Common myeloid progenitor, CD34-positive (primary cell): ENCODE data around the gene CHCHD6.

Experiments used
- CTCF ChIA-PET: fragments of 350-600 bp; sonication (Branson Sonifier 250); formaldehyde crosslinking; loops from one replicate; lab custom pipeline; 2021; ENCODE audit warnings: antibody characterized with exemption; lab: Charles Lee
- POLR2A ChIA-PET: fragments of 350-600 bp; sonication (Branson Sonifier 250); formaldehyde crosslinking; loops from one replicate; lab custom pipeline; 2021; ENCODE audit warnings: antibody characterized with exemption; lab: Charles Lee
- DNase-seq, 3 donors: peaks; one replicate each; pipeline versions ENCODE4 v3.0.0 to v3.0.0-alpha.2; 2013
- H3K27ac ChIP-seq, 2 experiments: 1 replicate in 1 of 2; 2 replicates in 1 of 2; pipeline ENCODE4 v1.7.0; 2013; ENCODE audit warnings: inconsistent platforms in 2 of 2, low read length in 2 of 2, mild to moderate bottlenecking in 2 of 2, low read depth in 1 of 2, moderate library complexity in 1 of 2; ENCODE audit not compliant: severe bottlenecking in 2 of 2, insufficient read depth in 1 of 2, poor library complexity in 1 of 2
- H3K27me3 ChIP-seq, 5 experiments: replicated peaks in 2 of 5; 1 replicate in 3 of 5; 2 replicates in 2 of 5; pipeline versions ENCODE4 v1.6.1 to v1.7.0; 2013; ENCODE audit warnings: low read length in 4 of 5, mild to moderate bottlenecking in 2 of 5, moderate library complexity in 2 of 5, inconsistent platforms in 1 of 5; ENCODE audit not compliant: insufficient read depth in 5 of 5, control insufficient read depth in 4 of 5
- H3K36me3 ChIP-seq, 4 experiments: 1 replicate in 2 of 4; 2 replicates in 2 of 4; pipeline versions ENCODE4 v1.6.1 to v1.7.0; 2013; ENCODE audit warnings: low read length in 3 of 4, control low read depth in 1 of 4, mild to moderate bottlenecking in 1 of 4; ENCODE audit not compliant: control insufficient read depth in 4 of 4, insufficient read depth in 4 of 4
- H3K4me1 ChIP-seq, 4 experiments: 1 replicate in 3 of 4; 2 replicates in 1 of 4; pipeline versions ENCODE4 v1.6.1 to v1.7.1; 2013; ENCODE audit warnings: low read length in 3 of 4, mild to moderate bottlenecking in 3 of 4, control low read depth in 1 of 4, inconsistent platforms in 1 of 4, moderate library complexity in 1 of 4; ENCODE audit not compliant: control insufficient read depth in 4 of 4, insufficient read depth in 4 of 4; ENCODE audit errors: control extremely low read depth in 1 of 4
- H3K4me3 ChIP-seq, 7 experiments: 1 replicate in 4 of 7; 2 replicates in 3 of 7; pipeline versions ENCODE4 v1.5.1 to v1.7.0; 2013; ENCODE audit warnings: mild to moderate bottlenecking in 7 of 7, low read length in 6 of 7, moderate library complexity in 6 of 7, inconsistent platforms in 2 of 7, low read depth in 2 of 7, control low read depth in 1 of 7; ENCODE audit not compliant: insufficient read depth in 4 of 7, control insufficient read depth in 1 of 7; ENCODE audit errors: extremely low read depth in 1 of 7
- H3K9me3 ChIP-seq, 5 experiments: 1 replicate in 4 of 5; 2 replicates in 1 of 5; pipeline versions ENCODE4 v1.6.1 to v1.7.1; 2013; ENCODE audit warnings: low read length in 4 of 5, mild to moderate bottlenecking in 2 of 5, inconsistent platforms in 1 of 5, low read depth in 1 of 5, moderate library complexity in 1 of 5; ENCODE audit not compliant: control insufficient read depth in 4 of 5, insufficient read depth in 2 of 5; ENCODE audit errors: control extremely low read depth in 1 of 5
- WGBS: methylation state at CpG from one replicate; pipeline ENCODE4 v1.1.5; 2013; ENCODE audit not compliant: insufficient coverage; 5-methylcytosine and 5-hydroxymethylcytosine counted together

The CHCHD6 gene

DNA sequence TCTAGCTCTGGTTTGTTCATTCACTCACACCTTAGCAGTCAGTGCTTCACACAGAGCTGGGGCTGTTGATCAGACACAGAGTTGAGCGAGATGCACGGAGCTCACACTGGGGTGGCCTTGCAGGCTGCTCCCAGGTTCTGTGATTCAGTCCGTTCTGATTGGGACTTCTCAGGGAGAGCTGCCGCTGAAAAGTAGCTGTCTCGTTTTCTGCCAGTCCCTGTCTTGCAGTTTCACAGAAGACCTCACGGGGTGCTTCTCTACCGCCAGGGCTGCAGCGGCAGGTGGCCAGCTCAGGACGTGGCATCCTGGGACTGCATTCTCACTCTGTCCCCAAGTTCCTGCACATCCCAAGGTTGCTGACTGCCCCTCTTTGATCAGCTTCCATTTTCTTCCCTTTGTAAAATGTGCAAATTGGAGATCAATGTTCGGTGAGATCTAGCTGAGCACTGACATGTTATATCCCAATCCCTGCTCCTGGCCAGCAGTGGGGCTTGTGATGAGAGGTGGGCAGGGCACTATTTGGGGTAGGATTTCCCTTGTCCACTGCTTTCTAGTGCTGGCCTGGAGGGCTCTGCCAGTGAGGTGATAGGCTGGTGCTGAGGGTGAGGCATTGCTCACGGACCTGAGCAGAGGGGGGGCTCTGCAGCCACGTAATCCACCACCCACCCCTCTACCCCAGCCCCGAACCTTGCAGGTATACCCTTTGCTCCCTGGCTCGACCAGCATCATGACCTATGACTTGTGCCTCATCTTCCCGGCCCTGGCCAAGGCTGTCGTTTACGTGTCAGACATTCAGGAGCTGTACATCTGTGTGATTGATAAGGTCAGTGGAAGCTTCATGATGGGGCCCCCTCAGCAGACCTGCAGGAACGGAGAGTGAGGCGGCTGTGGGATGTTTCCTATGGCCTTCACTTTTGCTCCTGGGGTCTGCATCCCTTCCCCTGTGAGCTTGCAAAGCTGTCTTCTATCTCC is 43.8 kb upstream of the CHCHD6 start:
- ChIA-PET CTCF (interaction anchor here (0.8 to 1.2 kb wide), 3 partner anchors 13 to 138 kb away, joined by 3 to 5 read pairs (median 4); no protein-coding TSS in a partner anchor), POLR2A (no interaction called here)
- peak in 2 of 3 donors; percentile 13 to 15 for DNase-seq
- H3K36me3 ChIP-seq = no peaks in the 10 kb centered on the region
- H3K27me3 ChIP-seq = peaks cover 0 to 3% (median 0%) of the 10 kb centered on the region in 5 experiments
- no peak overlapping the region for H3K4me3 ChIP-seq
- H3K4me1 ChIP-seq = peaks cover 0 to 12% (median 5%) of the 10 kb centered on the region in 4 experiments
- 90% methylated on average over 15 of the region's 19 CpGs for WGBS
- H3K9me3 ChIP-seq = peaks cover 0 to 6% (median 3%) of the 10 kb centered on the region in 5 experiments
- no peak overlapping the region for H3K27ac ChIP-seq

DNA sequence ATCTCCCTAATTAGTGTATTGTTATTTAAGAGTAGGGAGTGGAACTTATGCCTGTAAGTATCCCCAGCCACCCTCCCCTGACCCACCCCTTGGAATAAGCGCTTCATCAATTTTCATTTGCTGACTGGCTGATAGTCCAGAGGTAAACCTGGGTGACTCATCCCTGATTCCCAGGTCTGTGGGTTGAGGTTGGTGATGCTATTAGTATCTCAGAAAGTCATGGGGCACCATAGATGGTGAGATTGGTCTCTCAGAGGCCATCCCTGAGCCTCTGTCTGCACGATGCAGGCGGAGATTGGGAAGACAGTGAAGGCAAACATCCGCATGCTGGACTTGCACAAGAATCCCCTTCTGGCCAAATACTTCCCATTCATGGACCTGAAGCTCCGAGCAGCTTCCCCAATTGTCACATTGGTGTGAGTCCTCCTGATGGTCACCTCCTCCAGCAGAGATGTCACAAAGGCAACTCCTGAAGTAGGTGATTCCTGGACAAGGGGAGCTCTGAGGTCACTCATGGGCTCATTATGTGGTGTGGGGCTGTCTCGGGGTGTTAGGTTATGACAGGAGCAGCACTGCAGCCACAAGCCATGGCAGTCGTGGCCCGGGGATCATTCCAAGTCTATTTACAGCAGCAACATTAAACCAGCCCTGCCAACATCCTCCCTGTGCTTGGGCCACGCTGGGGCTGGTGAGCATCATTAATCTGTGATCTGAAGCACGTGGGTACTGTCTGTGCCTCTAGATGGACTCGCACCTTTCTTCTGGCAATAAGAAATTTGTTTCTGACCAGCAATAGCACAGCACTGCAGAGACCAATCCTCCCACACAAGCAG is 42.3 kb upstream of the CHCHD6 start:
- Histone ChIP-seq H3K27me3 (peaks cover 0 to 3% (median 0%) of the 10 kb centered on the region in 5 experiments), H3K4me3 (no peak overlapping the region), H3K4me1 (peaks cover 0 to 5% (median 2%) of the 10 kb centered on the region in 4 experiments), H3K9me3 (peaks cover 0 to 6% (median 3%) of the 10 kb centered on the region in 5 experiments), H3K27ac (no peak overlapping the region), H3K36me3 (no peaks in the 10 kb centered on the region)
- ChIA-PET POLR2A (no interaction called here), CTCF (no interaction called here)
- 84% methylated on average over 8 of the region's 11 CpGs for WGBS
- no peak for DNase-seq

GRCh38 chr3:126663257-126663656 is 40.8 kb upstream of the CHCHD6 start:
- Histone ChIP-seq H3K27me3 (peaks cover 0 to 3% (median 0%) of the 10 kb centered on the region in 5 experiments), H3K36me3 (no peaks in the 10 kb centered on the region), H3K4me3 (no peak overlapping the region), H3K27ac (no peak overlapping the region), H3K4me1 (peaks cover 0 to 3% (median under 1%) of the 10 kb centered on the region in 4 experiments), H3K9me3 (peaks cover 0 to 4% (median 3%) of the 10 kb centered on the region in 5 experiments)
- 97% methylated on average over 4 of the region's 4 CpGs for WGBS
- CTCF ChIA-PET = interaction anchor here (1.3 to 1.5 kb wide), 2 partner anchors 8 to 16 kb away, joined by 3 to 4 read pairs; partner anchors contain the start of gene TXNRD3
- POLR2A ChIA-PET = no interaction called here
- no peak for DNase-seq

DNA sequence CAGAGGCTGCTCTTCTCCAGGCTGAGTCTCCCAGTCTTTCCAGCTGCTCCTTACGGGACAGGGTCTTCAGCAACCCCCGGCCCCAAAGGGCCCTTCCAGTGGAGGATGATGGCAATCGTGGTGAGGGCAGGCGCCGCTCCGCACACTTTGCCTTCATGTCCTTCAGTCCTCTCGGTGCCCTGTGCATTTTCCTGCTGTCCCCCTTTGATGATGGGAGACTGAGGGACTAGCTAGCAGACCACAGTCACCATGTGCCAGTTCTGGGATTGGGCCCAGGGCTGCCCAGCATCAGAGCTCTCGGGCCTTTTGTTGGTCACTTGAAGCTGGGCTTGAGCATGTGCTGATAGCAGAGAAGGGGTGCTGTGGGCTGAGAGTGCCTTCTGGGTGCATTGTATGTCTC is 40.3 kb upstream of the CHCHD6 start:
- 98% methylated on average over 8 of the region's 8 CpGs for WGBS
- Histone ChIP-seq H3K4me1 (peaks cover 0 to 3% (median under 1%) of the 10 kb centered on the region in 4 experiments), H3K36me3 (no peaks in the 10 kb centered on the region), H3K27ac (no peak overlapping the region), H3K4me3 (no peak overlapping the region), H3K9me3 (peaks cover 0 to 1% (median under 1%) of the 10 kb centered on the region in 5 experiments), H3K27me3 (peaks cover 0 to 3% (median 0%) of the 10 kb centered on the region in 5 experiments)
- CTCF ChIA-PET = interaction anchor here (1.3 to 1.5 kb wide), 2 partner anchors 8 to 16 kb away, joined by 3 to 4 read pairs; partner anchors contain the start of gene TXNRD3
- POLR2A ChIA-PET = no interaction called here
- no peak for DNase-seq

GRCh38 chr3:126664591-126665214 is 39.3 kb upstream of the CHCHD6 start:
- CTCF ChIA-PET = interaction anchor here (1.5 kb wide), 1 partner anchor 9 kb away, joined by 3 read pairs; the partner anchor contains the start of gene TXNRD3
- POLR2A ChIA-PET = no interaction called here
- H3K9me3 ChIP-seq = no peaks in the 10 kb centered on the region
- H3K27ac ChIP-seq = no peak overlapping the region
- no peaks in the 10 kb centered on the region for H3K36me3 ChIP-seq
- peaks cover 0 to 3% (median under 1%) of the 10 kb centered on the region in 4 experiments for H3K4me1 ChIP-seq
- H3K4me3 ChIP-seq = no peak overlapping the region
- DNase-seq = no peak
- peaks cover 0 to 3% (median 0%) of the 10 kb centered on the region in 5 experiments for H3K27me3 ChIP-seq
- WGBS = 79% methylated on average over 5 of the region's 5 CpGs

- DNase-seq = no peak
- Histone ChIP-seq H3K4me3 (no peak overlapping the region), H3K9me3 (no peaks in the 10 kb centered on the region), H3K4me1 (peaks cover 0 to 3% (median under 1%) of the 10 kb centered on the region in 4 experiments), H3K36me3 (no peaks in the 10 kb centered on the region), H3K27ac (no peak overlapping the region), H3K27me3 (peaks cover 0 to 3% (median 0%) of the 10 kb centered on the region in 5 experiments)
- ChIA-PET CTCF (interaction anchor here (2.5 kb wide), 1 partner anchor 14 kb away, joined by 8 read pairs; no protein-coding TSS in a partner anchor), POLR2A (no interaction called here)
- 100% methylated on average over 2 of the region's 6 CpGs for WGBS
Observed at GRCh38 chr3:126665221-126665936, 38.7 kb upstream of the CHCHD6 start.
